GM19239 (cell line): ENCODE measurements around the gene GRPEL2.

Experiments used
- DNase-seq: peaks from one replicate; pipeline ENCODE4 v3.0.0; 2011; ENCODE audit warnings: low spot score; ENCODE audit not compliant: insufficient read length
- FAIRE-seq: peaks from 2 replicates; lab custom pipeline; 2011; peaks lifted over from hg19 to GRCh38; lab: Jason Lieb, UNC

Gene GRPEL2, protein sequence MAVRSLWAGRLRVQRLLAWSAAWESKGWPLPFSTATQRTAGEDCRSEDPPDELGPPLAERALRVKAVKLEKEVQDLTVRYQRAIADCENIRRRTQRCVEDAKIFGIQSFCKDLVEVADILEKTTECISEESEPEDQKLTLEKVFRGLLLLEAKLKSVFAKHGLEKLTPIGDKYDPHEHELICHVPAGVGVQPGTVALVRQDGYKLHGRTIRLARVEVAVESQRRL

DNA sequence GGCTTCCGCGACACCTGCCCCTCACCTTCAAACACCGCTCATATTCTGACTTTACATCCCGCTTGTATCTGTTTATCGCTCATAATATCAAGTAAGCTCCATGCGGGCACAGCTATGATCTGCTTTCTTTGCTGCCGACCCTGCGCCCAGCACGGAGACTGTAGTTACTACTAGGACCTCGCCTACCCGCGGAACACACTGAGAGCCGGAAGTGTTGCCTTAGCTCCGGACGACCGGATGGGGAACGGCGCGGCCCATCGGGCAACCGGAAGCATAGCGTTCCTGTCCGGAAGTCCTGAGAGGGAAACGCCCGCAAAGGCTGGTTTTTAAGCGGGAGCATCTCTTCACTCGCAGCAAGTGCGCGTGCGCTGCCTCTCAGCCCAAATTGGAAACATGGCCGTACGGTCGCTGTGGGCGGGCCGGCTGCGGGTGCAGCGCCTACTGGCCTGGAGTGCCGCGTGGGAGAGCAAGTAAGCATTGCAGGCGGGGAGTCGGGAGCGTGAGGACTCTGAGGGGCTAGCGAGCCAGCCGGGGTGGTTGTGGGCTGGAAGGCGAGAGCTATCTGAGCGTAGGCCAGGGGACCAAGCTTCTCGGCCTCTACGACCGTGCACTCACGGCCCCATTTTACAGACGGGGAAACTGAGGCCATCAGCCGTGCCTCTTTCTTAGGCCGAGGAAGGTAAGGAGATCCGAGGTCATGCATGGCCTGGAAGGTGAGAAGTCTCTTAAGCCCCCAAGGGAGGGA, at the start of gene GRPEL2:
Gene GRPEL2, plus strand, starts transcription at position 353 of the 745 bp plus-strand sequence. Its CDS starts 41 bp downstream, at position 394.
- DNase-seq (peak; percentile 85), FAIRE-seq (peak; percentile 93)

GRCh38 chr5:149297340-149298025, 47.8 kb upstream of the GRPEL2 start:
- FAIRE-seq (no peak), DNase-seq (no peak)

- no peak for DNase-seq
Observed at GRCh38 chr5:149298163-149298562, 47.1 kb upstream of the GRPEL2 start.

DNA sequence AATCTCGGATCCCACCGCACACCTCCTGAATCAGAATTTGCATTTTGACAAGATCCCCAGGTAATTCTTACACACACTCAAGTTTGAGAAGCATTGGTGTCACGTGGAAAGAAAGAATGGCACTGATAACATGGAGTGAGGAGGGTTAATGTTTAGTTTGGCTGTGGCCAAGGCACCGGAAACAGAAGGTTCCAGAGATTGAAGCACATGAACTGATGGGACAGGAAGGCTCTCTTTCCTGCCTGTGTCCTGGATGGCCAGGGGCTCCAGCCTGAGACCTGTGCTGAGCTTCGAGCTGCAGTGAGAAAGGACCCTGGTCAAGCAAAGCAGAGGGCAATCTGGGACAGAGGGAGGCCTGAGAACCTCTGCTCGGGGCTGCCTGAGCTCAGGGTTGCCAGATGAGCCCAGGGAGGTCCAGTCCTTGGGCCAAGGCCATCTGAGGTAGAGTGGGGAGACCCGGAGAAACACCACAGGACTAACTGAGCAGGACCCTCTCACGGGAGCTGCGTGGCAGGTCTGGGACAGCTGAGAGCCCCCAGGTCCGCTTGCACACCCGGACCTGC, 46.4 kb upstream of the GRPEL2 start:
- FAIRE-seq, result peak; percentile 26

More at GRCh38 chr5:149298163-149298562, 47.1 kb upstream of the GRPEL2 start:
- no peak for FAIRE-seq

GRCh38 chr5:149299451-149300054, 45.7 kb upstream of the GRPEL2 start:
- no peak for FAIRE-seq

More for the DNA sequence above, 46.4 kb upstream of the GRPEL2 start:
- no peak for DNase-seq

GRCh38 chr5:149300441-149300840, 44.9 kb upstream of the GRPEL2 start:
- no peak for DNase-seq
- no peak for FAIRE-seq

More at GRCh38 chr5:149299451-149300054, 45.7 kb upstream of the GRPEL2 start:
- DNase-seq, result no peak

- no peak for DNase-seq
Observed at GRCh38 chr5:149301049-149301743, 44.1 kb upstream of the GRPEL2 start.

GRCh38 chr5:149301744-149302380, 43.4 kb upstream of the GRPEL2 start:
- DNase-seq (no peak), FAIRE-seq (no peak)

More at GRCh38 chr5:149301049-149301743, 44.1 kb upstream of the GRPEL2 start:
- FAIRE-seq, result no peak

DNA sequence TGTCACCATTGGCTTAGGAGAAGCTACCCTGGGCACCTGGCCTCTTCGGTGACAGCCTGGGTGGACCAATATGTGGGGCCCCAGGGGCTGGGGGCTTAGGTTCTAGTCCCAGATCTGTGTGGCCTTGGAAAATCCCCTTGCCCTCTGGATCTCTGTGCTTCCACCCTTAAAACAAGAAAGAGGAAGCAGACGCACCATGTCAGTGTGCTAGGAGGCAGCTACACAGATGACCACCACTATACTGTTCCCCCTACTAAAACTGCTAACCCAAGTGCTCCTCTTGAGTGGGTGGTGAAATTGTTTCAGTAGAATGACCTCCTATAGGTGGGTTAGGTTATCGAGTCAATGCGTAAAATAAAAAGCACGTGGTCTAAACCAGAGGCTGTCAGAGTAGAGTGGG, 42.7 kb upstream of the GRPEL2 start:
- no peak for DNase-seq
- no peak for FAIRE-seq

DNA sequence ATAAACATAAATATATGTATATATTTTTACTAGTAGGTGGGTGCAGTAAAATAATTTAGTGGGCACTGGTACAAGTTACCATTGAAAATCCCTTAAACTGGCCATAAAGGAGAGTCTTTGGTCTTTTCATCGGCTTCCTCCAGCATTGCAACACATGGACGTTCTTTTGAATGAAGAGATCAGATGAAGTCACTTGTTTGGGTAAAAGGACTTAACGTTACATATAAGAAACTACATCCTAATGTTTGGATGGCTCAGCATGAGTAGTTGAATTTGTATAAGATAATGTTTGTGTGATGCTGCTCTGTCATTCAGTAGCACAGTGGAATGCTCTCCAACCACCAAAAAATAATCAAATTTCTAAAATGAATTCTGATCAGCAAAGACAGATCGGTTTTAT, 42.1 kb upstream of the GRPEL2 start:
- FAIRE-seq, result no peak
- DNase-seq, result no peak

- FAIRE-seq, result no peak
- no peak for DNase-seq
Observed at GRCh38 chr5:149304195-149305078, 40.9 kb upstream of the GRPEL2 start.

- DNase-seq (no peak), FAIRE-seq (no peak)
Observed at GRCh38 chr5:149309354-149309753, 35.9 kb upstream of the GRPEL2 start.

DNA sequence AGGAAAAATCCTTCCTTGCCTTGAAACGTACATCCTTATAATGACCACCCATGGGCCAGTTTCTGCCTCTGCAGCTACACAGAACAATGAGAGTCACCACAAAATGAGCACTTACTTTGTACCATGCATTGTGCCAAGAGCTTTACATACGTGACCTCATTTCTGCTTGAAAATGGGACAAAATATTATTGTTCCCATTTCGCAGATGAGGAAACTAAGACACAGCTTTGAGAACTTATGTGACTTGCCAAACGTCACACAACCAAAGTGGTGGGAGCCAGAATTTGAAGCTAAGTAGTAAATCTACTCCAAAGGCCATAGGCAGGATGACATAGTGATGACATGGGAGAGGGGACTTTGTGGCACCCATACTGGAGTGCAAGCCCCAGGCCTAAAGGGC, 34.8 kb upstream of the GRPEL2 start:
- FAIRE-seq, result no peak
- no peak for DNase-seq

DNA sequence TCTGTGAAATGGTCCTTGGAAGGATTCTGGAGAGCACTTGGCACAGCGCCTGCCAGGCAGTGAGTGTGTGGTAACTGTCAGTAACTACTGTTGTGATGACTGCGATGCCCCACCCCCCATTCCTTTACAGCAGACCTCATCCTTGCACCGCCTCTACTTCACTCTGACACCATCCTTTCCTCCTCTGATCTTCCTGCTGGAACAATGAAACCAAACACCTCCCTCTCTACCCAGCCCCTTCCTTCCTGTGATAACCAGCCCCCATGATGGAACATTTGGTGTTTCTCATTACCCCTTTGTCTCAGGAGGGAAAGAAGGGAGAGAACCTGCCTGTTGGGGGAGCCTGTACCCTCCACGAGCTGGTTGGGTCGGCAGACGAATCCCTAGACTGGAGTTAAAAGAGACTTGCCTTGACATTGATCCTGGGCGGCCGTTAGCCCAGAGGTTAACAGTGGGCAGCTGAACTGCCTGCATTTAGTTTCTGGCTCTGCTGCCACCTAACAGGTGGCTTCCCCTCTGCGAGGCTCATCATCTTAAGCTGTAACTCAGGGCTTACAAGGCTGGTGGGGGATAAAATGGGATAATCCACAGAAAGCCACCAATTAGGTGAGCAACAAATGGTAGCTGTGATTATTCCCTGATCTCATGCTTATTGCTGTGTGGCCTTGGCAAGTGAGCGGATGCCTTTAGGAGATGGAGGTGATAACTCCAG, 34.2 kb upstream of the GRPEL2 start:
- FAIRE-seq, result no peak
- no peak for DNase-seq

- DNase-seq (no peak), FAIRE-seq (no peak)
Observed at GRCh38 chr5:149313151-149313841, 32.0 kb upstream of the GRPEL2 start.

- no peak for FAIRE-seq
- DNase-seq, result no peak
Observed at GRCh38 chr5:149314571-149315111, 30.7 kb upstream of the GRPEL2 start.

- no peak for FAIRE-seq
Observed at GRCh38 chr5:149315753-149316152, 29.5 kb upstream of the GRPEL2 start.

More at GRCh38 chr5:149315753-149316152, 29.5 kb upstream of the GRPEL2 start:
- no peak for DNase-seq
